Activated CD4-positive, alpha-beta T cell treated with anti-CD3 and anti-CD28 coated beads for 48 hours (primary cell): ENCODE results near the gene PPP1CA.

ENCODE experiments used
- DNase-seq: peaks from one replicate; pipeline ENCODE4 v3.0.0-alpha.2; 2020

PPP1CA gene

DNA sequence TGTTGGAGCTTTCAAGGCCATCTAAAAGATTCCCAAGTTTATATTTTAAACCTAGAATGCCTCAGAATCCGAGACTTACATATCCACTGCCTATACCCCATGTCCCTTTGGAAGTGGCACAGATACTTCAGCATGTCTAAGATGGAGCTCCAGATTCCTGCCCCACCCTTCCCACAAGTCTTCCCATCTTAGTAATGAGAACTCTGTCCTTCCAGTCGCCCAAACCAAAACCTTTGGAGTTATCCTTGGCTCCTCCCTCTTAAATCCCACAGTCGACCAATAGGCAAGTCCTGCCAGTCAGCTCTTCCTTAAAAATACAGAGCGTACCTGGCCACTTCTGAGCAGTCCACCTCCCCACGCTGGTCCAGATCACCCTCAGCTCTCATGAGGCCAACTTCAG, 52.6 kb downstream of the PPP1CA start:
- DNase-seq, result no peak
